ENCODE measurements around the gene MNAT1.
"Not testable (repeated sequence)": the region's sequence is repeated elsewhere in the genome, so short reads cannot be mapped to it uniquely, and the experiment has no call there.

The MNAT1 gene

DNA sequence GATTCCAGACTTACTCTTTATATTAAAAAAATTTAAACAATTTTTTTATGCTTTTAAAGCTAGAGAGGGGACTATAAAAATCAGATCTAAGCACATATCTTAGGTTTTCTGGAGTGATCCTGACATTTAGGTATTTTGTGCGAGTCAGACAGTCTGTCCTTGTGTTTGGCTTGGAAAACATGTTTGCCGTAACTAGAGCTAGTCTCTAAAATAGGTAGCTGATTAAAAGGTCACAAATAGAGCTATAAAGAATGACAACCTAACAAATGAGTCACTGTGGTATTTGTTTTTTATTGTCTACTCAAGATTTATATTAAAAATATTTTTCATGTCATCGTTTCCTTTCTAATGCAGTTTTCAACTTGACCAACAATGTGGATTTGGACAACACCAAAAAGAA is 73.4 kb downstream of the MNAT1 start:
- DNase-seq: no peak

DNA sequence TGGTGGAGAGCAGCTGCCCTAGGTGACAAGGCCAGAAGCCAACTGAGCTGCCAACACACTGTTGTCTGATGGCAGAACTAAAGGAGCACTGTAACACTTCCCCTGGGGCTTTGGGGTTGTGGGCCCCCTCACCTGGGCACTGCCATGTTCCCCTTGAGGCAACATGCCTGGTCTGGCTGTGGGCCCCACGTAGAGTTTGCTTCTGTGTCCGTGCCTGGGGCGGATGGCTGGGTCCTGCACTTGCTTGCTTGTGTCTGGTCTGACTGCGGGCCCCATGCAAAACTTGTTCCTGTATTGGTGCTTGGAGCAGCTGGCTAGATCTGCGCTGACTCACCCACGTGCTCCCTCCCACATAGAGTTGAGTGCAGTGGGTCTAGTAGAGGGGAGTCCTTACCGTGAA is 78.4 kb downstream of the MNAT1 start:
- no peak for DNase-seq

DNA sequence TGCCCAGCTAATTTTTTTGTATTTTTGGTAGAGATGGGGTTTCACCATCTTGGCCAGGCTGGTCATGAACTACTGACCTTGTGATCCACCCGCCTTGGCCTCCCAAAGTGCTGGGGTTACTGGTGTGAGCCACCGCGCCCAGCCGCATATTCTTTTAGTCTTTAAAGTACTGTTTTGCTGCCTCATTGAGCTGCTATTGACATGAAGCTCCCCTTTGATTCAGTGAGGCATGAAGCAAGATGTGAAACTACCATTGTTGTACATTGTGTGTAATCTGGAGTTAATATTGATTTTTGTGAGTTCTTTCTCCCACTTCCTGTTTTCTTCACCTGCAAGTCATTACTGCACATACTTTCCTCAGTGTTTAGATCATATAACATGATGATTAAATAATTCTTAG is 80.8 kb downstream of the MNAT1 start:
- DNase-seq: no peak

DNA sequence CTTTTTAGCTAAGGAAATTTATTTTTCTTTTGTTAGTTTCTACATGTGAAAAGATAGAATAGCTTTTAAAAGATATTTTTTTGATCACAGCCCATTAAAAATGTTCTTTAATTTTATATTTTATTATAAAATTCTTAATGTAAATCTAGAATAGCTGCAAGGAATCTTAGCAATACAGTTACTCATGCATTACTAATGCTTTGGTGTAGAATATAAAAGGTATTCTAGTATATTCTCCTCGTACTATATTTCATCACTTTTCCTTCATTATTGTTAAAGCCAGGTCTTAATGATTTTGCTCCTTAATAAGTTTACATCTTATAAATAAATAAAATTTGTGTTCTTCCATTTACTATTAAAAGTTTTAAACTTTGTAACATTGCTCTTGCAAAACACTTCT is 82.6 kb downstream of the MNAT1 start:
- DNase-seq: no peak

DNA sequence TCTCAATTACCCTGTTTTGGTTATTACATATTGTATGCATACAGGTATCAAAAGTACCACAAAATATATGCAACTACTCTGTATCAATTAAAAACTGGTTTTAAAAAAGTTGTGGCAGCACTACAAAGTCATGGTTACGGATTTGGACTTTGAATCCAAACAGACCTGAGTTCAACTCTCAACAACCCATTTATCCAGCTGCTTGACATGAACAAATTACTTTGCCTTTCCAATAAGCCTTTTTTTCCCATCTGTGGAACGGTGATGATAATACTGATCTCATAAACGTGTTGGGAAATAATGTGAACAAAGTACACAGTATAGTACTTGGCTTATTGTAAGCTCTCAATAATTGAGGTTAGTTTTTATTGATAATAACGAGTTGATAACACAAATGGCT is 85.0 kb downstream of the MNAT1 start:
- no peak for DNase-seq

DNA sequence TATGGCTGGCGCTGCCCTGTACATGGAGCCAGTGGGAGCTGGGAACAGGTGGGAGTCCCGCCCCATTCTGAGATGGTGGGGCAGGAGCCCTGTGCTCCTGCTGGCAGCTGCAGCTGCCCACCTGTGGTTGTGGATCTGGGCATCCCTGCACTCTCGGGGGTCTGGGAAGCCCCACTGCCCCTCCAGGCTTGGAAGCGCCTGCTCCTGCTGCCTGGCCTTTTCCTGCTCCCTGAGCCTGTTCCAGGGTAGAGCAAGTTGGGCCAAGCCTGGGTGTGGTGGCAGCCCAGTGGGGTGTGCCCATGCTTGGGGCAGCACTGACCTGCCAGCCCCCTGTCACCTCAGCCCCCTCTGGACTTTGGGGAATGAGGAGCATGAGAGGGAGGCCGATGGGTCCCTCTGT is 104.0 kb downstream of the MNAT1 start:
- no peak for DNase-seq

DNA sequence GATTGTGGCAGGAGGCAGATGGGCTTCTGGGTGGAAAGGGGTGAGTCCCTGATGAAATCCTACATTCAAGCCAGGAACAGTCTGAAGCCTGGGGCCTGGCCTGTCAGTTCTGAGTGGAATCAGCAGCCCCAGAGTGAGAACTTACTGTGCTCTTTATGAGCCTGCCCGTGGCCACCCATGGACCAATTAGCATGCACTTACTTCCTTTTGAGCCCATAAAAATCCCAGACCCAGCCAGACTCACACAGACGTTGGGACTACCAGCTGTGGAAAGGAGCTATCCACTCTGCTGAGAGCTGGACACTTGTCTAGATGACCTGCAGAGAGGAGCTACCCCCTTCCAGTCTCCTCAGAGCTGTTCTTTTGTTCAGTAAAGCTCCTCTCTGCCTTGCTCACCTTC is 104.5 kb downstream of the MNAT1 start:
- DNase-seq: no peak

DNA sequence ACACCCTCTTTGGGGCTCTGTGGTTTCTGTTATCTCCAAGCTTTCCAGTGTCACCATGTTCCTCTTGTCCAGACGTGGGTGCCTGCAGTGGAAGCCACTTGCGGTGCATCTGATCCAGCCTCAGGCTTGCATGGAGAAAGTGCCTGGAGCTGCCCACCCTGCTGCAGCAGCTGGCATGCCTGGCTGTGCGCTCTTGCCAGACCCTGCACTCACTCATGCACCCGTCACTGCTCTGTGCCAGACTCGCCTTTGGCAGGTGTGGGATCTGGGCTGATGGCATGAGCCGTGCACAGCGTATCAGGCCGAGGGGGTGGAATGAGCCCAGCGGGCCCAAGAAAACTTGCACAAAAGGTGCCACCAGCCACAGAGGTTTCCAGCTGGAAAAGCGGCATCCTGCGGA is 105.1 kb downstream of the MNAT1 start:
- no peak for DNase-seq

DNA sequence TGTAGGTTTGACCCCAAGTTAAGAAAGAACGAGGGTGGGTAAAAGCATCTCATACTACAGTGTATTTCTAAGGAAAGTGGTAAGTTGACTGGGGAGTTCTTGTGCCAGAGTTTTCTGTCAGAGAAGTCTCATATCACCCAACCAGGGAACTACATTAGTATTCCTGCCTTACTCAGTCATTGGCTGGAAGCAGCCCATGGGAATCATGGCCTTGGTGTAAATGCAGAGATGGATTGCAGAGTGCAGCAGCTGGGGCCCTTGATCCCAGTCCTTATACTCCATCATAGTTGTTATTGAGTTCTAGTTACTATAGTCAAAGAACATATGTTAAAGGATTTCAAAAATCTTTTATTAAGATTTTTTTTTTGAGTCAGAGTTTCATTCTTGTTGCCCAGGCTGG is 105.8 kb downstream of the MNAT1 start:
- DNase-seq: no peak

DNA sequence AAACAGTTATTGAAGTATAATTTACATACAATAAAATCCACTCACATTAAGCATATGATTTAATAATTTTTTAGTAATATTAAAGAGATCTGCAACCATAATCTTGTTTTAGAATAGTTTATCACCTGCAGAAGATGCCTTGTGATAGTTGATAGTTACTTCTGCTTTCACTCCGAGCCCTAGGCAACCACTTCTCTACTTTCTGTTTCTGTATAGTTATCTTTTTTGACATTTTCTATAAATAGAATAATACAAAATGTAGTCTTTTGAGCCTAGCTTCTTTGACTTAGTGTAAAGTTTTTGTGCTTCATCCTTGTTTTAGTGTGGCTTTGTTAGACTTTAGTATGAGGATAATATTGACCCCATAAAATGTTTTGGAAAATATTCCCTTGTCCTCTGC is 111.0 kb downstream of the MNAT1 start:
- DNase-seq: no peak

DNA sequence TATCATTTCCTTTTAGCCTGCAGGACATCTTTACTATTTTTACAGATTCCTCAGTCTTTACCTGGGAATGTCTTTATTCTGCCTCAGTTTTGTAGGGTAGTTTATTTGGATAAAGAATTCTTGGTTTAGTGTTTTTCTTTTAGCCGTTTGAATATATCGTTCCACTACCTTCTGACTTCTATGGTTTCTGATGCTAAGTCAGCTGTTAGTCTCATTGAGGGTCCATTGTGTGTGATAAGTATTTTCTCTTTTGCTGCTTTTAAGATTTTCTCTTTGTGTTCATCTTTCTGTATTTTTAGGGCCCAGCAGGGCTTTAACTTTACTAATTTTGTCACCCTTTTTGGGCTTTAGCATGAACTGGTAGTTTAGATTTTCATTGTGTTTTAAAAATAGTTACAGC is 113.5 kb downstream of the MNAT1 start:
- no peak for DNase-seq

DNA sequence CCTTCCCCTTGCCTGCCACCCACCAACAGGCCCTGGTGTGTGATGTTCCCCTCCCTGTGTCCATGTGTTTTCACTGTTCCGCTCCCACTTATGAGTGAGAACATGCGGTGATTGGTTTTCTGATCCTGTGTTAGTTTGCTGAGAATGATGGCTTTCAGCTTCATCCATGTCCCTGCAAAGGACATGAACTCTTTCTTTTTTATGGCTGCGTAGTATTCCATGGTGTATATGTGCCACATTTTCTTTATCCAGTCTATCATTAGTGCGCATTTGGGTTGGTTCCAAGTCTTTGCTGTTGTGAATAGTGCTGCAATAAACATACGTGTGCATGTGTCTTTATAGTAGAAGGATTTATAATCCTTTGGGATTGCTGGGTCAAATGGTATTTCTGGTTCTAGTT is 117.1 kb downstream of the MNAT1 start:
- DNase-seq: not testable (repeated sequence)

DNA sequence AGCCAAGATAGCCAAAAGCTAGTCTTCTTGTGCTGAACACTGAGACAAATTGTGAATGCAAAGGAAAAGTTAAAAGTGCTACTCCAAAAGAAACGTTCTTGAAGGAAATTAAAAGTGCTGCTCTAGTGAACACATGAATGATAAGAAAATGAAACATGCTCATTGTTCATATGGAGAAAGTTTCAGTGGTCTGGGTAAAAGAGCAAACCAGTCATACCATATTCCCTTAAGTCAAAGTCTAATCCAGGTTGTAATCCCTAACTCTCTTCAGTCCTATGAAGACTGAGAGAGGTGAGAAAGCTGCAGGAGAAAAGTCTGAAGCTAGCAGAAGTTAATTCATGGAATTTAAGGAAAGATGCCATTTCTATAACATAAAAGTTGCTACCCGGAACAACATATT is 121.5 kb downstream of the MNAT1 start:
- DNase-seq: no peak

DNA sequence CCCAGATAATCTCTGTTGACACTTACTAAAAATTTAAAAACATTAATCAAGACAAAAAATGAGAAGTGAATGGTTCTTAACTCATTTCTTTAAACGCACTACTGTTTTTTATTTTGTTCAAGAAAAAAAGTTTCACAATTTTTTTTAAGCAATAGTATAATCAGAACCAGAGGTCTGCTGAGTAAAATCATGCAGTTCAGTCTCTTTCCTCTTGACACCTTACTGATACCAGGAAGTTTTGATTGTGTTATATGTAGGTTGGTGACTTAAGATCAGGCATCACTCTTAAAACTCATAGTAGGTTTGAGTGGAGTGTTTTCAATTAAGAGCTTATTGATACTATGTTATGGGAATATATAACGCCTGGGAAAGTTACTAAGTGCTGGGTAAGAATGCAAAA is 125.0 kb downstream of the MNAT1 start:
- DNase-seq: no peak

DNA sequence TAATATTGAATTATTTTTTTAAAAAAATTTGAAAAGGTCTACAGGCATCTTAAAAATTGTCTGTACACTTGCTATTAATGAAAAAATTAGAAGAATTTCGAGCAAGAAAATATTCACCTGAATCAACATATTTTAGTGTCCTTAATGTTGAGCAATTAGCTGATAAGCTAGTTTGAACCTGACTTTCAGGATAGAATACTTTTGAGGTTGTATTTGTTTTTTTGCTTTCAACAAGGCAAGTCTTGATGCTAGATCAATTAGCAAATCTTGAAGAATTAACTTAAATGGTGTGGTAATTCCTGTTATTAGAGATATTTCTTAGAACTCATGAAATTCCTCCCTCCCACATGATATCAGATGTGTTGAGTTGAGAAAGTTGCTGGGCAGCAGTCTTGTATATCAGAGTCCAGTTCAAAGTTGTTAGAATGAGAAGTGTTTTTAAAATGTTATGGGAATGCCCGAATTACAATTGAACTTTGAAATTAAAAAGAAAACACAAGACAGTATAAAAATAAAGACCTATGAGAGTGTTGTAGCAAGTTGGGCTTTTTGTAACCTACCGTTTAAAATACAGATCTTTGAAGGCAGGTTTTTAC is 127.1 kb downstream of the MNAT1 start:
- no peak for DNase-seq

DNA sequence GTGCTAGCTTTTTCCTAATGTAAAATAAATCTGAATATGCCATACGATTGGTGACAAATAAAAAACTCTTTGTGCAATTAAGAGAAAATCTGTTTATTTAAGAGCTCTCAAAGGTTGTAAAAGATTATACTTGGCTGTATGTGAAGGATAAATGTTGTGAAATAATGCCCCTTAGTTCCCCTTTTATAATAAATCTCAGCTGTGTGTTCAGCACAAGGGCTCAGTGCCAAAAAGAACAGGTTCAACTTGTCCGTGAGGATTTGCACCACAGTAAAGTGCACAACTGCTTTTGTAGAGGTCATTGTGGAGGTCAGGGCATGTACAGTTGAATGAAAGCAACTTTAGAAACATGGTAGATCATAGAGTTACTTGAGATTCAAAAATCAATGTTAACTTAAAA is 127.7 kb downstream of the MNAT1 start:
- no peak for DNase-seq

DNA sequence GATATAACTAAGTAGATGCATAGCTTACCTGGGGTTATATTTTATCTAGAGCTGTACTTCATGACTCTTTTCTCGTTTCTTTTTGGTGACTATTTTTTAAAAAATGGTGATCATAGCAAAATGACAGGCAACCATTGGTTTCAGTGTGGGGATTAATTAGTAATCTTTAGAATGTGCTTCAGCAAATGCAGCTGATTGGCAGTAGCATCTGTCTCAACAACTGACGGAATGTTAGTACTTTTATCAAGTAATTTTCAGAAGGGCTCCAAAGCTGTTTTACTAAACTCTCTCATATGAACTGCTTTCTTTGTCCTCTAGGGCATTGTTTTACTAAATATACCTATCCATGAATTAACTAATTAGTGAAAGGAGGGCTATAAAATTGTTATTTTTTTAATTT is 128.7 kb downstream of the MNAT1 start:
- no peak for DNase-seq

DNA sequence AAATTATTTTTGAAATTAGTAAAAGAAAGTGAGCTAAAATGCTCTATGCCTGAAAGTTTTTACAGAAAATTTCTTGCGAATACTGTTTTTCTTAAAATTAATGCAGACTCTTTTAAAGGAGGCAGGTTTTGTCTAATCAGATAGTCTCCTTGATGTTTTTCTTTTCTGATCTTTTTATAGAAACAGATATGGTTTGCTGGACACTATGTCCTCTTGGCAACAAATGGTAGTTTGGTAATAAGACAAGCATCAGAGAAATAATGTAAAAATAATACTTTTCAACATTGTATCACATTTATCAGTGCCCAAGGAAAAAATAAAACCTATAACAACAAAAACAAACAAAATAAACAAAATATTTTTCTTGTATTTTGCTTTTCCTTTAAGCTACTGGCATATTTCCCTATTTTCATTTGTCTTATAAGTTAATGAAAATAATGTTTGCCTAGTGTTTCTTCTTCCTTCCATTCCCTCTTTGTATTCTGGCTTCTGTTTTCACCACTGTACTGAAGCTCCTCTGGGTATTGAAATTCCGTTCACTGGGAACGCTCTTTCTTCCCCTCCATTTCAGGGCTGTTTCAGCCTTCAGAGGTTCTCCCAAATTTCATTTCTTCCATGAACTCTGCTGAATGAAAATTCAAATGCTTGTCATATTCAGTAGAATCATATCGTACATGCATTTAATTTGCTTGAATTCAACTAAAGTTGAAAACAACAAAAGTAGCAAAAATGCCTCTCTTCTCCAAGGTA is 131.0 kb downstream of the MNAT1 start:
- DNase-seq: no peak

DNA sequence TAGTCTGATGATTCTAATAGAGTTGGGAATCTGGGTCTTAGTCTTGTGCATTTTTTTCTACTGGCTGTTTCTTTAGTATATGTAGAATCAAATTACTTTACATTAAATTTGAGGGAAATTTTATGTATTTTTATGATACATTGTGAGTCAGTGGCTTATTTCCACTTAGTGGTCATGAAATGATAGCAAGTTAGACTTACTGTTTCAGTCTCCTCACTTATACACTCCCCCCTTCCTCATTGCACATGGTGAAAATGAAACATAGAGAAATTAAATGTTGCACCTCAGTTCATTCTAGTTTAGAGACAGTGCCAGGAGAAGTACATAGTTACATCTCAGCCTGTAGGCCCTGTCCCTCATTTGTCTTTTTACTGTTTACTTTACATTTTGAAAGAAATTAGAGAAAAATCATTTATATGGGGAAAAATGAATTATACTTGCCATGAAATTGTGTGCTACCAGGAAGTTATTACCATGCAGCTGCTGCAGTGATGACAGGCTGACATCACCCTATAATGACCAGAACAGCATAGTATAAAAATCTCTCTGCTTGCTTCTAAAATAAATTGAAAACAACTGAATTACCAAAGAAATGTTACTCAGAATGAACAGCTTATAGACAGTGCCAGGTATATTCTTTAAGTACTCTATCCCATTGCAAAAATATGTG is 133.1 kb downstream of the MNAT1 start:
- DNase-seq: no peak

DNA sequence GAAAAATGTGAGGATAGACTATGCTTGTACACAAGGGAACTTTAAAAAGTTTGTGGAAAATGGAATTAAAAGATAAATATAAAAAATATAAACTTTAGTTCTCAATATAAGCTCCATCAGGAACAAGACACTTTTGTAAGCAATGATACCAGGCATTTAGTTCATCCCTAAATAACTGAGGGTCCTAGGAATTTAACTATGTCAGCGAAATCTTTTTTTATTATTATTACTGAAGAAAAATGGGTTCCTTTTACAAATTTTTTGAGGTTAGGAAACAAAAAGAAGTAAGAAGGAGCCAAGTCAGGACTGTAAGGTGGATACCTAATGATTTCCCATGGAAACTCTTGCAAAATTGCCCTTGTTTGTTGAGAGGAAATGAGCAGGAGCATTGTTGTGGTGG is 143.6 kb downstream of the MNAT1 start:
- DNase-seq: no peak

DNA sequence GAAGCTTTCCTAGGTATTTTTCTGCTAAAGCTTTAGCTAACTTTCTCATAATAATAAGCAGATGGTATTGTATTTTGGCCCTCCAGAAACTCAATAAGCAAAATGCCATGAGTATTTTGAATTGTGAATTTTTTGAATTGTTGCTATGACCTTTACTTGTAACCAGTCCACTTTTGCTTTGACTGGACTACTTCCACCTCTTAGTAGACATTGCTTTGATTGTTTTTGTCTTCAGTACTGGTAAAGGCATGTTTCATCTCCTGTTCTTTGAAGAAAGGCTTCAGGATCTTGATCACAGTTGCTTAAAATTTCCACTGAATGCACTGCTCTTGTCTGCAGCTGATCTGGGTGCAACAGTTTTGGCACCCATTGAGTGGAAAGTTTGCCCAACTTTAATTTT is 144.0 kb downstream of the MNAT1 start:
- DNase-seq: no peak

DNA sequence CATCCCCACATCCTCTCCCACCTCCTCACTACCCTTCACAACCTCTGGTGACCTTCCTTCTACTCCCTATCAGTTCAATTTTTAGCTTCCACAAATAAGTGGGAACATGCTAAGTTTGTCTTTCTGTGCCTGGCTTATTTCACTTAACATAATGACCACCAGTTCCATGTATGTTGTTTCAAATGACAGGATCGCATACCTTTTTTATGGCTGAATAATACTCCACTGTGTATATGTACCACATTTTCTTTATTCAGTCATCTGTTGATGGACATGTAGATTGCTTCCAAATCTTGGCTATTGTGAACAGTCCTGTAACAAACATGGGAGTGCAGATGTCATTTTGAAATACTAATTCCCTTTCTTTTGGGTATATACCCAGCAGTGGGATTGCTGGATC is 147.7 kb downstream of the MNAT1 start:
- no peak for DNase-seq

DNA sequence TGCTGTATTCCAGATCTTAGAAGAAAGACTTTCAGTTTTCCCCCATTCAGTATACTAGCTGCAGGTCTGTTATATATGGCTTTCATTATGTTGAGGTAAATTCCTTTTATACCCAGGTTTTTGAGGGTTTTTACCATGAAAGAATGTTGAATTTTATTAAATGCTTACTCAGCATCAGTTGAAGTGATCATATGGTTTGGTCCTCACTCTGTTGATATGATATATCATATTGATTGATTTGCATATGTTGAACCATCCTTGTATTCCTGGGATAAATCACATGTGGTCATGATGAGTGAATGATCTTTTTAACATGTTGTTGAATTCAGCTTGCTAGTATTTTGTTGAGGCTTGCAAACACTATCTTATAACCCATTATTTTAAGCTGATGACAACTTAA is 149.6 kb downstream of the MNAT1 start:
- no peak for DNase-seq

DNA sequence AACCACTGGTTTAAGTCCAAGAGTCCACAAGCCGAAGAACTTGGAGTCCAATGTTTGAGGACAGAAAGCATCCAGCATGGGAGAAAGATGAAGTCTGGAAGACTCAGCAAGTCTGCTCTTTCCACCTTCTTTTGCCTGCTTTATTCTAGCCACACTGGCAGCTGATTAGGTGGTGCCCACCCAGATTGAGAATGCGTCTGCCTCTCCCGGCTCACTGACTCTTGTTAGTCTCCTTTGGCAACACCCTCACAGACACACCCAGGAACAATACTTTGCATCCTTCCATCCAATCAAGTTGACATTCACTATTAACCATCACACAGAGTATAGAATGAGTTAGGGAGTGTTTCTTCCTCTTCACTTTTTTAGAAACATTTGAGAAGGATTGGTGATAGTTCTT is 156.1 kb downstream of the MNAT1 start:
- not testable (repeated sequence) for DNase-seq

DNA sequence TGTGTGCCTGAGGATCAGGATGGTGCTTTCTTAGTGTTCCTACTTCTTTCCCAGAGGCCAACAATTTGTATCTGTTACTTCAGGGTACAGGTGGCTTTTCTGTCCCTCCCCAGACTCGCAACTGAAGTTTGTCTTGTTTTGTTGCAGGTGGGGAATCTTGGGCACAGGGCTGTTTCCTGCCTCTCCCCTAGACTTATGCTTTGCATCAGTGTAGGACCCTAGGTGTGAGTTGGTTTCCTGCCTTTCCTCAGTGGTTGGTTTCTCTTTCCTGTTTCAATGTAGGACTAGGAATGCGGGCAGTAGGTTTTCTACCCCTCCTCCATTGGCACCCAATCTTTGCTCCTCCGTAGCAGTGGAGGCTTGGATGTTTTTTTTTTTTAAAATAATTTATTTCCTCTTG is 159.3 kb downstream of the MNAT1 start:
- DNase-seq: no peak

All from SHP77 treated with DMSO at 0.1 percent for 48 hours (cell line).